Measurements from ENCODE around the gene ETV5. TPM values are rescaled to one million over a fixed set of nuclear protein-coding genes. Genes with fewer than 3 reads are reported as not detected.

ETV5 gene
- total RNA-seq, 1 donor from 2014 or later: 16.3 TPM

GRCh38 chr3:186095561-186096081, 13.3 kb downstream of the ETV5 start:
- Mint-ChIP-seq H3K4me3 (peak overlapping the region; percentile 52), H3K4me1 (peaks cover 57% of the 10 kb centered on the region), H3K27me3 (ENCODE audit: insufficient read depth, low read depth) (peaks cover 2% of the 10 kb centered on the region), H3K9me3 (no peaks in the 10 kb centered on the region), H3K27ac (no peak overlapping the region), H3K36me3 (peaks cover 32% of the 10 kb centered on the region)
- Histone ChIP-seq H2AFZ (replicated peaks) (no peak overlapping the region), H3K4me1 (peaks cover 61% of the 10 kb centered on the region), H3K36me3 (no peaks in the 10 kb centered on the region), H3K79me2 (ENCODE audit: low read depth) (no peaks in the 10 kb centered on the region), H3K4me2 (peak overlapping the region; percentile 94), H3K9ac (no peak overlapping the region), H4K20me1 (ENCODE audit: low read depth) (no peaks in the 10 kb centered on the region), H3K27me3 (peaks cover 64% of the 10 kb centered on the region), H3K4me3 (no peak overlapping the region), H3K27ac (no peak overlapping the region), H3F3A (ENCODE audit: low read depth) (peaks cover 38% of the 10 kb centered on the region), H3K9me3 (ENCODE audit: low read depth) (no peaks in the 10 kb centered on the region)
- TF ChIP-seq CTCF (IDR thresholded peaks at IDR 0.05) (no peak), EZH2 (IDR thresholded peaks at IDR 0.05) (no peak), EZH2phosphoT487 (IDR thresholded peaks at IDR 0.05) (no peak)
- no peak for DNase-seq (ENCODE audit: low spot score)

GRCh38 chr3:186094696-186095425, 14.0 kb downstream of the ETV5 start:
- Histone ChIP-seq H3K4me2 (no peak overlapping the region), H3K9me3 (ENCODE audit: low read depth) (no peaks in the 10 kb centered on the region), H3K36me3 (no peaks in the 10 kb centered on the region), H3K27me3 (peaks cover 56% of the 10 kb centered on the region), H4K20me1 (ENCODE audit: low read depth) (no peaks in the 10 kb centered on the region), H3K79me2 (ENCODE audit: low read depth) (no peaks in the 10 kb centered on the region), H3K4me3 (no peak overlapping the region), H3K9ac (no peak overlapping the region), H3F3A (ENCODE audit: low read depth) (peaks cover 38% of the 10 kb centered on the region), H3K4me1 (peaks cover 53% of the 10 kb centered on the region), H2AFZ (replicated peaks) (no peak overlapping the region), H3K27ac (no peak overlapping the region)
- DNase-seq (ENCODE audit: low spot score): no peak
- Mint-ChIP-seq H3K4me1 (peaks cover 49% of the 10 kb centered on the region), H3K36me3 (peaks cover 30% of the 10 kb centered on the region), H3K4me3 (no peak overlapping the region), H3K9me3 (no peaks in the 10 kb centered on the region), H3K27me3 (ENCODE audit: insufficient read depth, low read depth) (peaks cover 2% of the 10 kb centered on the region), H3K27ac (no peak overlapping the region)
- TF ChIP-seq EZH2 (IDR thresholded peaks at IDR 0.05) (no peak), EZH2phosphoT487 (IDR thresholded peaks at IDR 0.05) (no peak), CTCF (IDR thresholded peaks at IDR 0.05) (no peak)

- H3K27me3 ChIP-seq: peaks cover 50% of the 10 kb centered on the region
- no peaks in the 10 kb centered on the region for H3K9me3 Mint-ChIP-seq
Observed at GRCh38 chr3:186094271-186094670, 14.6 kb downstream of the ETV5 start.

More at GRCh38 chr3:186094271-186094670, 14.6 kb downstream of the ETV5 start:
- H4K20me1 ChIP-seq (ENCODE audit: low read depth): no peaks in the 10 kb centered on the region
- TF ChIP-seq EZH2 (IDR thresholded peaks at IDR 0.05) (no peak), CTCF (IDR thresholded peaks at IDR 0.05) (no peak), EZH2phosphoT487 (IDR thresholded peaks at IDR 0.05) (no peak)
- peaks cover 37% of the 10 kb centered on the region for H3F3A ChIP-seq (ENCODE audit: low read depth)
- H3K4me3 ChIP-seq: no peak overlapping the region
- H2AFZ ChIP-seq (replicated peaks): no peak overlapping the region
- no peaks in the 10 kb centered on the region for H3K79me2 ChIP-seq (ENCODE audit: low read depth)
- Mint-ChIP-seq H3K4me1 (peaks cover 43% of the 10 kb centered on the region), H3K36me3 (peaks cover 34% of the 10 kb centered on the region), H3K4me3 (no peak overlapping the region), H3K27me3 (ENCODE audit: insufficient read depth, low read depth) (peaks cover 2% of the 10 kb centered on the region), H3K27ac (no peak overlapping the region)
- no peak overlapping the region for H3K4me2 ChIP-seq
- no peaks in the 10 kb centered on the region for H3K9me3 ChIP-seq (ENCODE audit: low read depth)
- H3K27ac ChIP-seq: no peak overlapping the region
- H3K4me1 ChIP-seq: peaks cover 47% of the 10 kb centered on the region
- H3K9ac ChIP-seq: no peak overlapping the region
- H3K36me3 ChIP-seq: no peaks in the 10 kb centered on the region
- no peak for DNase-seq (ENCODE audit: low spot score)

All from neural progenitor cell (in vitro differentiated cells).